GM12878 (cell line): ENCODE results near the gene SOBP.

Source experiments
- EZH2 ChIP-seq: IDR thresholded peaks from 2 replicates; pipeline ENCODE4 v1.6.1; 2012; ENCODE audit warnings: low read depth, mild to moderate bottlenecking, control low read depth, inconsistent platforms, low read length, borderline replicate concordance; ENCODE audit not compliant: control insufficient read depth
- NFYB ChIP-seq: IDR thresholded peaks from 2 replicates; pipeline ENCODE4 v1.6.1; 2011; ENCODE audit warnings: low read depth, mild to moderate bottlenecking, low read length, improper control_type of control experiment, moderate library complexity; ENCODE audit not compliant: insufficient read depth
- NR2F1 ChIP-seq: fragments of 450-650 bp; conservative IDR thresholded peaks from 2 replicates; pipeline ENCODE4 v1.6.1; 2017; ENCODE audit warnings: mild to moderate bottlenecking
- POLR2A ChIP-seq: IDR thresholded peaks from 2 replicates; pipeline ENCODE4 v1.6.1; 2011; ENCODE audit warnings: low read depth, mild to moderate bottlenecking, low read length
- POLR2AphosphoS5 ChIP-seq: IDR thresholded peaks from 2 replicates; pipeline ENCODE4 v1.6.1; 2011; ENCODE audit warnings: mild to moderate bottlenecking, low read length, inconsistent platforms
- RAD21 ChIP-seq: IDR thresholded peaks from 2 replicates; pipeline ENCODE4 v1.6.1; 2011; ENCODE audit warnings: mild to moderate bottlenecking, low read depth, low read length, moderate library complexity; ENCODE audit not compliant: insufficient read depth
- SIN3A ChIP-seq: IDR thresholded peaks from 2 replicates; pipeline ENCODE4 v1.6.1; 2012; ENCODE audit warnings: low read depth, low read length, improper control_type of control experiment
- SMC3 ChIP-seq: IDR thresholded peaks from 2 replicates; pipeline ENCODE4 v1.6.1; 2011; ENCODE audit warnings: low read length, improper control_type of control experiment, borderline replicate concordance
- SUZ12 ChIP-seq: fragments of 200-600 bp; sonication (generic); IDR thresholded peaks from one replicate; pipeline ENCODE4 v1.6.1; 2018; ENCODE audit warnings: antibody characterized with exemption, mild to moderate bottlenecking; ENCODE audit not compliant: unreplicated experiment
- TF ChIP-seq, protein P1 (sequence below), 3 experiments: IDR thresholded peaks in 2 of 3; conservative IDR thresholded peaks in 1 of 3; 2 replicates each; pipeline ENCODE4 v1.5.1; 2011; ENCODE audit warnings: low read depth in 3 of 3, low read length in 3 of 3, mild to moderate bottlenecking in 3 of 3, control low read depth in 2 of 3, moderate library complexity in 2 of 3, inconsistent platforms in 1 of 3, mixed read lengths in 1 of 3; ENCODE audit not compliant: control insufficient read depth in 2 of 3, insufficient read depth in 1 of 3; ENCODE audit errors: extremely low read depth in 1 of 3
- TF ChIP-seq, protein P2 (sequence below): IDR thresholded peaks from 2 replicates; pipeline ENCODE4 v1.6.1; 2011; ENCODE audit warnings: borderline replicate concordance, low read depth, mild to moderate bottlenecking, moderate library complexity, low read length; ENCODE audit not compliant: insufficient read depth, poor library complexity, severe bottlenecking
- TF ChIP-seq, protein P3 (sequence below): fragments of 450-650 bp; IDR thresholded peaks from 2 replicates; pipeline ENCODE4 v1.6.1; 2016; ENCODE audit warnings: mild to moderate bottlenecking
- TF ChIP-seq, protein P4 (sequence below): IDR thresholded peaks from 2 replicates; pipeline ENCODE4 v1.6.1; 2011; ENCODE audit warnings: borderline replicate concordance, low read depth, mild to moderate bottlenecking, moderate library complexity, mixed read lengths, low read length; ENCODE audit not compliant: insufficient read depth; ENCODE audit errors: extremely low read length

DNA sequence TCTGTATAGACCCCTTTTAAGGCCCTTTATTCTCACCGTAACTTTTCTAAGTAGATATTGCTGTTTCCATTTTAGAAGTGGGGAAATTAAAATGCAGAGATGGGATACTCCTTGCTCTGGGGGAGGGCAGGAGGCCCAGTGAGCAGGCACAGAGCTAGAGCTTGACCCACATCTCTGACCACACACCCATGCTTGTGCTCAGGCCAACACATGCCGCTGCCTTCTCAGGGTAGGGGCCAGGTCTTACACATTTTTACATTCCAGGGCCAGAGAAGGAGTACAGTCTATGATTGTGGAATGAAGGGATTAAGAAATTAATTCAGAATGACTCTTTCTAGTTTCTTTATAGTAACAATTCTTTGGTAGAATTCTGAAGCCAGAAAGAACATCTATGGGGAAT is 104.8 kb downstream of the SOBP start:
- no peak for TF ChIP-seq SIN3A
- no peak for TF ChIP-seq SMC3
- TF ChIP-seq, protein P1, sequence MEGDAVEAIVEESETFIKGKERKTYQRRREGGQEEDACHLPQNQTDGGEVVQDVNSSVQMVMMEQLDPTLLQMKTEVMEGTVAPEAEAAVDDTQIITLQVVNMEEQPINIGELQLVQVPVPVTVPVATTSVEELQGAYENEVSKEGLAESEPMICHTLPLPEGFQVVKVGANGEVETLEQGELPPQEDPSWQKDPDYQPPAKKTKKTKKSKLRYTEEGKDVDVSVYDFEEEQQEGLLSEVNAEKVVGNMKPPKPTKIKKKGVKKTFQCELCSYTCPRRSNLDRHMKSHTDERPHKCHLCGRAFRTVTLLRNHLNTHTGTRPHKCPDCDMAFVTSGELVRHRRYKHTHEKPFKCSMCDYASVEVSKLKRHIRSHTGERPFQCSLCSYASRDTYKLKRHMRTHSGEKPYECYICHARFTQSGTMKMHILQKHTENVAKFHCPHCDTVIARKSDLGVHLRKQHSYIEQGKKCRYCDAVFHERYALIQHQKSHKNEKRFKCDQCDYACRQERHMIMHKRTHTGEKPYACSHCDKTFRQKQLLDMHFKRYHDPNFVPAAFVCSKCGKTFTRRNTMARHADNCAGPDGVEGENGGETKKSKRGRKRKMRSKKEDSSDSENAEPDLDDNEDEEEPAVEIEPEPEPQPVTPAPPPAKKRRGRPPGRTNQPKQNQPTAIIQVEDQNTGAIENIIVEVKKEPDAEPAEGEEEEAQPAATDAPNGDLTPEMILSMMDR (IDR thresholded peaks at IDR 0.05 in 2 of 3, conservative IDR thresholded peaks at IDR 0.05 in 1 of 3; ENCODE audit: control insufficient read depth in 2 of 3, extremely low read depth in 1 of 3, insufficient read depth in 1 of 3, low read depth in 3 of 3, low read length in 3 of 3): no peak
- TF ChIP-seq POLR2A: no peak
- no peak for TF ChIP-seq POLR2AphosphoS5
- no peak for TF ChIP-seq NFYB
- TF ChIP-seq NR2F1: no peak
- TF ChIP-seq SUZ12: no peak
- TF ChIP-seq, protein P2, sequence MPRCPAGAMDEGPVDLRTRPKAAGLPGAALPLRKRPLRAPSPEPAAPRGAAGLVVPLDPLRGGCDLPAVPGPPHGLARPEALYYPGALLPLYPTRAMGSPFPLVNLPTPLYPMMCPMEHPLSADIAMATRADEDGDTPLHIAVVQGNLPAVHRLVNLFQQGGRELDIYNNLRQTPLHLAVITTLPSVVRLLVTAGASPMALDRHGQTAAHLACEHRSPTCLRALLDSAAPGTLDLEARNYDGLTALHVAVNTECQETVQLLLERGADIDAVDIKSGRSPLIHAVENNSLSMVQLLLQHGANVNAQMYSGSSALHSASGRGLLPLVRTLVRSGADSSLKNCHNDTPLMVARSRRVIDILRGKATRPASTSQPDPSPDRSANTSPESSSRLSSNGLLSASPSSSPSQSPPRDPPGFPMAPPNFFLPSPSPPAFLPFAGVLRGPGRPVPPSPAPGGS: no peak
- no peak for TF ChIP-seq RAD21
- TF ChIP-seq EZH2: no peak
- TF ChIP-seq, protein P3, sequence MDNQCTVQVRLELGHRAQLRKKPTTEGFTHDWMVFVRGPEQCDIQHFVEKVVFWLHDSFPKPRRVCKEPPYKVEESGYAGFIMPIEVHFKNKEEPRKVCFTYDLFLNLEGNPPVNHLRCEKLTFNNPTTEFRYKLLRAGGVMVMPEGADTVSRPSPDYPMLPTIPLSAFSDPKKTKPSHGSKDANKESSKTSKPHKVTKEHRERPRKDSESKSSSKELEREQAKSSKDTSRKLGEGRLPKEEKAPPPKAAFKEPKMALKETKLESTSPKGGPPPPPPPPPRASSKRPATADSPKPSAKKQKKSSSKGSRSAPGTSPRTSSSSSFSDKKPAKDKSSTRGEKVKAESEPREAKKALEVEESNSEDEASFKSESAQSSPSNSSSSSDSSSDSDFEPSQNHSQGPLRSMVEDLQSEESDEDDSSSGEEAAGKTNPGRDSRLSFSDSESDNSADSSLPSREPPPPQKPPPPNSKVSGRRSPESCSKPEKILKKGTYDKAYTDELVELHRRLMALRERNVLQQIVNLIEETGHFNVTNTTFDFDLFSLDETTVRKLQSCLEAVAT: no peak
- TF ChIP-seq, protein P4, sequence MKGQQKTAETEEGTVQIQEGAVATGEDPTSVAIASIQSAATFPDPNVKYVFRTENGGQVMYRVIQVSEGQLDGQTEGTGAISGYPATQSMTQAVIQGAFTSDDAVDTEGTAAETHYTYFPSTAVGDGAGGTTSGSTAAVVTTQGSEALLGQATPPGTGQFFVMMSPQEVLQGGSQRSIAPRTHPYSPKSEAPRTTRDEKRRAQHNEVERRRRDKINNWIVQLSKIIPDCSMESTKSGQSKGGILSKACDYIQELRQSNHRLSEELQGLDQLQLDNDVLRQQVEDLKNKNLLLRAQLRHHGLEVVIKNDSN: no peak
